GM23248 (cell line): ENCODE data around the gene OPCML. TPM values are rescaled to one million over a fixed set of nuclear protein-coding genes. Genes with fewer than 3 reads are reported as not detected.

Experiments
- DNase-seq: peaks from one replicate; pipeline ENCODE4 v3.0.0-alpha.2; 2015
- H2AFZ ChIP-seq: fragments of 200-600 bp; sonication (generic); 2 replicates; pipeline ENCODE4 v1.6.1; 2016; ENCODE audit warnings: antibody characterized with exemption
- H3F3A ChIP-seq: fragments of 200-600 bp; sonication (generic); 2 replicates; pipeline ENCODE4 v1.6.1; 2016; ENCODE audit warnings: mild to moderate bottlenecking, antibody characterized with exemption, mixed run types; ENCODE audit not compliant: insufficient read depth
- H3K27ac ChIP-seq: fragments of 200-600 bp; sonication (generic); 2 replicates; pipeline ENCODE4 v1.5.1; 2016; ENCODE audit warnings: mild to moderate bottlenecking
- H3K27me3 ChIP-seq: fragments of 200-600 bp; sonication (generic); replicated peaks from 2 replicates; pipeline ENCODE4 v1.6.1; 2016; ENCODE audit warnings: mild to moderate bottlenecking; ENCODE audit not compliant: insufficient read depth
- H3K36me3 ChIP-seq: fragments of 200-600 bp; sonication (generic); 2 replicates; pipeline ENCODE4 v1.6.1; 2016; ENCODE audit warnings: low read depth, mild to moderate bottlenecking
- H3K4me1 ChIP-seq: fragments of 200-600 bp; sonication (generic); 2 replicates; pipeline ENCODE4 v1.6.1; 2016; ENCODE audit warnings: mild to moderate bottlenecking; ENCODE audit not compliant: insufficient read depth
- H3K4me2 ChIP-seq: fragments of 200-600 bp; sonication (generic); one replicate; pipeline ENCODE4 v1.6.1; 2016; ENCODE audit warnings: mild to moderate bottlenecking; ENCODE audit not compliant: unreplicated experiment
- H3K4me3 ChIP-seq: fragments of 200-600 bp; sonication (generic); 2 replicates; pipeline ENCODE4 v1.5.1; 2016; ENCODE audit warnings: mild to moderate bottlenecking
- H3K79me2 ChIP-seq: fragments of 200-600 bp; sonication (generic); 2 replicates; pipeline ENCODE4 v1.6.1; 2016; ENCODE audit warnings: mild to moderate bottlenecking; ENCODE audit not compliant: insufficient read depth
- H3K9ac ChIP-seq: fragments of 200-600 bp; sonication (generic); 2 replicates; pipeline ENCODE4 v1.6.1; 2016; ENCODE audit warnings: mild to moderate bottlenecking
- H3K9me2 ChIP-seq: fragments of 200-600 bp; sonication (generic); 2 replicates; pipeline ENCODE4 v1.6.1; 2016; ENCODE audit warnings: mixed run types, mild to moderate bottlenecking, moderate library complexity; ENCODE audit not compliant: insufficient read depth
- H3K9me3 ChIP-seq: fragments of 200-600 bp; sonication (generic); one replicate; pipeline ENCODE4 v1.6.1; 2017; ENCODE audit warnings: low read depth
- H4K20me1 ChIP-seq: fragments of 200-600 bp; sonication (generic); 2 replicates; pipeline ENCODE4 v1.6.0; 2016; ENCODE audit not compliant: insufficient read depth
- EZH2 ChIP-seq: fragments of 200-600 bp; sonication (generic); IDR thresholded peaks from 2 replicates; pipeline ENCODE4 v1.6.1; 2018; ENCODE audit warnings: antibody characterized with exemption, mild to moderate bottlenecking; ENCODE audit not compliant: insufficient read depth, poor library complexity, severe bottlenecking
- EZH2phosphoT487 ChIP-seq: fragments of 200-600 bp; sonication (generic); IDR thresholded peaks from 2 replicates; pipeline ENCODE4 v1.6.1; 2018; ENCODE audit warnings: antibody characterized with exemption, moderate library complexity, mild to moderate bottlenecking, low read depth; ENCODE audit not compliant: insufficient read depth
- WGBS, 2 experiments: methylation state at CpG; one replicate each; pipeline ENCODE4 v1.1.6; 2015 to 2017; ENCODE audit warnings: low lambda C conversion rate in 2 of 2, low coverage in 1 of 2; ENCODE audit errors: missing lambda C conversion rate in 2 of 2; 5-methylcytosine and 5-hydroxymethylcytosine counted together
- in situ Hi-C: fragments of 300-500 bp; cut with MboI; formaldehyde crosslinking; loops from 2 replicates; pipeline ENCODE4 v1.15.0; 2020
- polyA plus RNA-seq: library from polyadenylated mRNA; unstranded; fragments of >200 nt; fragmentation: Nextera tagmentation; extraction: Ambion mirVana; gene quantifications from 2 replicates; pipeline ENCODE4 v1.2.1, GENCODE V29; 2016
- total RNA-seq: library from RNA; depleted of rRNA; stranded (reverse); fragments of >200 nt; shearing (Covaris generic); gene quantifications from 2 replicates; pipeline ENCODE4 v1.2.3, GENCODE V29; 2014

OPCML gene
- total and polyA plus RNA-seq, 2 experiments from 2014 or later: 0.69 to 1.6 TPM

GRCh38 chr11:133536198-133536597 is 3.9 kb upstream of the OPCML start:
- H3K4me1 ChIP-seq: no peaks in the 10 kb centered on the region
- no peaks in the 10 kb centered on the region for H4K20me1 ChIP-seq
- H3K4me3 ChIP-seq: no peak overlapping the region
- in situ Hi-C loops: no loop called here
- H3K27ac ChIP-seq: no peak overlapping the region
- H3K9ac ChIP-seq: no peak overlapping the region
- no peaks in the 10 kb centered on the region for H3K9me3 ChIP-seq
- no peak overlapping the region for H3K4me2 ChIP-seq
- no peaks in the 10 kb centered on the region for H3K36me3 ChIP-seq
- TF ChIP-seq EZH2 (no peak), EZH2phosphoT487 (no peak)
- H2AFZ ChIP-seq: no peak overlapping the region
- no peaks in the 10 kb centered on the region for H3K27me3 ChIP-seq
- no peak for DNase-seq
- no peaks in the 10 kb centered on the region for H3K9me2 ChIP-seq
- WGBS, 2 experiments: 10 to 31% methylated on average over 1 of the region's 1 CpG
- H3F3A ChIP-seq: no peaks in the 10 kb centered on the region
- no peaks in the 10 kb centered on the region for H3K79me2 ChIP-seq

DNA sequence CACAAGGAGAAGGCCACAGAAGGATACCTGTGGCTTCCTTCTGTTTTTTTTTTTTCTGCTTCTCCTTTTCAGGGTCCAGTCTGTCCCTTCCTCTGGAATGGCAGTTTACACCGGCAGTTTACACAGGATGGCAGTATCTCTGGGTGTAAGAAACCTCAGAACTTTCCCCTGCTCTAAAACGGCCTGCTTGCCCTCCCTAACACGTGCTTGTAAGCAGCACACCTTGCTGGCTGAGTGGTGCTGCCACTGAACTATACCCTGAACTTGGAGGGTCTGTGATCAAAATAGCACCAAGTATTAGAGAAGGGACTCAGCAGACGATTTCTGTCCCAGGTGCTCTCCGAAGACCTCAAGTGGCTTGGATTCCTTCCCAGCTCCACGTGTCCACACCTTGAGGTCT is 904 bp upstream of the OPCML start:
- H4K20me1 ChIP-seq: no peaks in the 10 kb centered on the region
- TF ChIP-seq EZH2 (no peak), EZH2phosphoT487 (no peak)
- no peak overlapping the region for H3K4me3 ChIP-seq
- no peaks in the 10 kb centered on the region for H3K9me2 ChIP-seq
- H3K27me3 ChIP-seq: no peaks in the 10 kb centered on the region
- H3K9me3 ChIP-seq: no peaks in the 10 kb centered on the region
- H2AFZ ChIP-seq: no peak overlapping the region
- H3K79me2 ChIP-seq: no peaks in the 10 kb centered on the region
- no peaks in the 10 kb centered on the region for H3K4me1 ChIP-seq
- WGBS, 2 experiments: 6% methylated on average over 6 of the region's 6 CpGs
- DNase-seq: no peak
- no peaks in the 10 kb centered on the region for H3F3A ChIP-seq
- no peaks in the 10 kb centered on the region for H3K36me3 ChIP-seq
- H3K9ac ChIP-seq: no peak overlapping the region
- in situ Hi-C loops: no loop called here
- no peak overlapping the region for H3K4me2 ChIP-seq
- H3K27ac ChIP-seq: no peak overlapping the region

DNA sequence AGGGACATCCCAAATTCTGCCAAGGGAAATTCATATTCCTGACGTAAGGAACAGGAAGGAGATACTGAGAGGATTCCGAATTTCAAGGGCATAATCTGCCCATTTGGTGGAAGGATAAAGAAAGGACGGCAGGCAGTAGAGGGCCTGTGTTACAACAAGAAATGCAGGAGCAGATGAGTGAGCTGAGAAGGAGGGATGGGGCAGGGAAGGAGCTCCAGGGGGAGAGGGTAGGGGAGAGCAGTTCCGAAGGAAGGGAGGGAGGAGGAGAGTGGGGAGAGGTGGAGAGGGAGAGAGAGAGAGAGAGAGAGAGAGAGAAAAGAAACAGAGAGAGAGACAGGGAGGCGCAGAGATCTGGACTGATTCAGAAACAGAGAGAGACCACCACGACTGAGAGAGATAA is 843 bp downstream of the OPCML start:
- DNase-seq: no peak
- Histone ChIP-seq H3F3A (no peaks in the 10 kb centered on the region), H3K9ac (no peak overlapping the region), H3K27ac (no peak overlapping the region), H3K4me2 (no peak overlapping the region), H4K20me1 (no peaks in the 10 kb centered on the region), H3K27me3 (no peaks in the 10 kb centered on the region), H3K79me2 (no peaks in the 10 kb centered on the region), H3K9me3 (no peaks in the 10 kb centered on the region), H3K36me3 (no peaks in the 10 kb centered on the region), H2AFZ (no peak overlapping the region), H3K9me2 (no peaks in the 10 kb centered on the region), H3K4me1 (no peaks in the 10 kb centered on the region), H3K4me3 (no peak overlapping the region)
- in situ Hi-C loops: no loop called here
- 4 to 5% methylated on average over 5 to 6 of the region's 6 CpGs for WGBS, 2 experiments
- TF ChIP-seq EZH2: no peak
- no peak for TF ChIP-seq EZH2phosphoT487

GRCh38 chr11:133530501-133530835 is 1.8 kb downstream of the OPCML start:
- Histone ChIP-seq H3K27me3 (no peaks in the 10 kb centered on the region), H3K9me3 (no peaks in the 10 kb centered on the region), H3K9me2 (no peaks in the 10 kb centered on the region), H3K4me2 (no peak overlapping the region), H3K79me2 (no peaks in the 10 kb centered on the region), H3K4me3 (no peak overlapping the region), H3K9ac (no peak overlapping the region), H3K4me1 (no peaks in the 10 kb centered on the region), H3K27ac (no peak overlapping the region), H2AFZ (no peak overlapping the region), H3K36me3 (no peaks in the 10 kb centered on the region), H4K20me1 (no peaks in the 10 kb centered on the region), H3F3A (no peaks in the 10 kb centered on the region)
- TF ChIP-seq EZH2phosphoT487 (no peak), EZH2 (no peak)
- 0 to 5% methylated on average over 2 to 3 of the region's 3 CpGs for WGBS, 2 experiments
- in situ Hi-C loops: no loop called here
- no peak for DNase-seq

DNA sequence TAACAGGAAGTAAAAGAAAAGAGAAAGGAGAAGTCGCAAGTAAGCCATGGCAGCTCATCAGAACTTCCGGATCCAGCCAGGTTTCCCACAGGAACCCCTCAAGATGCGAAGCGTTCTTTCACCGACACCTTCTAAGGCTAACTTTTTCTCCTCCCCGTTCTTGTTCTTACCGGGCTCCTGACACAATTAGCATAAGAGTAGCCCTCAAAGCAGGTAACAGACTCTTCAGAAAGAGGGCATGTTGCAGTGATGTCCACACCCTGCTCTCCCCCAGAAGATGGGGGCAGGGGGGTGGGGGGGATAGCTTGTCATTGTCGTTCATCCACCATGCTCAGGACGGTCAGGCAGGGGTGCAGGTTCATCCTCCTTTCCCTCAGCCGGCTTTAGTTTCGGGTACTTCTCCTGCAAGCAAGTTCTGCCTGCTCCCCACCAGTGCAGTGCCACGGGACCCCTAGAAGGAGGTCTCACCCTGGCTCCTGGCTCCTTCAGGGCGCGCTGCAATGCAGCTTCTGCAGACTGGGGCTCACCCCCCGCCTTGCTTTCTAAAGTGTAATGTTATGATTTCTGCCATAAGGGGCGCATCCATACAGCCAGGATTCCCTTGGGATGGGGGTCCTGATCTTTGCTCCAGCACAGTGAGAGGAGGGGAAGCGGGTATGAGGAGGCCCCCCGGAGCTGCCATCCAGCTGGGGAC is 2.3 kb downstream of the OPCML start:
- in situ Hi-C loops: no loop called here
- H4K20me1 ChIP-seq: no peaks in the 10 kb centered on the region
- TF ChIP-seq EZH2phosphoT487: no peak
- TF ChIP-seq EZH2: no peak
- no peaks in the 10 kb centered on the region for H3K9me3 ChIP-seq
- H3K4me3 ChIP-seq: no peak overlapping the region
- no peaks in the 10 kb centered on the region for H3F3A ChIP-seq
- H3K27me3 ChIP-seq: no peaks in the 10 kb centered on the region
- no peak overlapping the region for H3K9ac ChIP-seq
- H3K36me3 ChIP-seq: no peaks in the 10 kb centered on the region
- no peak for DNase-seq
- H3K79me2 ChIP-seq: no peaks in the 10 kb centered on the region
- no peaks in the 10 kb centered on the region for H3K4me1 ChIP-seq
- H3K9me2 ChIP-seq: no peaks in the 10 kb centered on the region
- H3K27ac ChIP-seq: no peak overlapping the region
- 12 to 15% methylated on average over 18 of the region's 18 CpGs for WGBS, 2 experiments
- H3K4me2 ChIP-seq: no peak overlapping the region
- no peak overlapping the region for H2AFZ ChIP-seq
